Measurements from ENCODE around the gene WDR27. TPM values are rescaled to one million over a fixed set of nuclear protein-coding genes. Genes with fewer than 3 reads are reported as not detected.
"Not testable (repeated sequence)": the region's sequence is repeated elsewhere in the genome, so short reads cannot be mapped to it uniquely, and the experiment has no call there.

Gene WDR27
- total RNA-seq, 2 experiments from 2014 or later, result 22.9 to 25.3 TPM

GRCh38 chr6:169451065-169451838 is 250.6 kb downstream of the WDR27 start:
- H3K27me3 Mint-ChIP-seq (ENCODE audit: low read depth), result no peaks in the 10 kb centered on the region
- DNase-seq (no peak), ATAC-seq (no peak)
- H3K27ac Mint-ChIP-seq, result no peak overlapping the region
- no peak overlapping the region for H3K4me3 Mint-ChIP-seq
- no peaks in the 10 kb centered on the region for H3K4me1 Mint-ChIP-seq (ENCODE audit: low read depth)
- H3K36me3 Mint-ChIP-seq (ENCODE audit: low read depth), result no peaks in the 10 kb centered on the region
- no peaks in the 10 kb centered on the region for H3K9me3 Mint-ChIP-seq (ENCODE audit: insufficient read depth)
- POLR2A ChIA-PET, result no interaction called here
- CTCF ChIA-PET, result no interaction called here

GRCh38 chr6:169450097-169450496 is 251.7 kb downstream of the WDR27 start:
- CTCF ChIA-PET, result no interaction called here
- POLR2A ChIA-PET, result no interaction called here
- Mint-ChIP-seq H3K4me3 (no peak overlapping the region), H3K36me3 (ENCODE audit: low read depth) (no peaks in the 10 kb centered on the region), H3K9me3 (ENCODE audit: insufficient read depth) (no peaks in the 10 kb centered on the region), H3K27ac (no peak overlapping the region), H3K27me3 (ENCODE audit: low read depth) (no peaks in the 10 kb centered on the region), H3K4me1 (ENCODE audit: low read depth) (no peaks in the 10 kb centered on the region)
- ATAC-seq (no peak), DNase-seq (no peak)

DNA sequence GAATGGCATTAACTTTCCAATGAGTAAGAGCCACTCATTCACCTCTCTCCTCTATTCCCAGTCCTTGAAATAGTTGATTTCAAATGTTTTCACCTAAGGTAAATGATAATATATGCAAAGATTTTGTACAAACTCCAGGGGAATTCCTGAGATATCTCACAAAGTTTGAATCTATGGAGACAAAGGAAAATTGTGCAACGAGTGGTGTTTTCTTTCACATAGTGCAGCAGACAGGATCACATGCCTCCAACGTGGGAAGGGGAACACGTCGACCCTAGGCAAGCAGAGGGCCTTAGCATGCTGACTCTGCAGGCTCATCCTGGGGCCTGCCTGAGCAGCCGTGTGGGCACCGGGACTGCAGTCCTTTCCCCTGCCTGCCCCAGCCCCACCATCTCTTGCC is 252.6 kb downstream of the WDR27 start:
- DNase-seq (no peak), ATAC-seq (no peak)
- CTCF ChIA-PET, result no interaction called here
- H3K36me3 Mint-ChIP-seq (ENCODE audit: low read depth), result no peaks in the 10 kb centered on the region
- POLR2A ChIA-PET, result no interaction called here
- H3K4me3 Mint-ChIP-seq, result no peak overlapping the region
- H3K4me1 Mint-ChIP-seq (ENCODE audit: low read depth), result no peaks in the 10 kb centered on the region
- H3K27ac Mint-ChIP-seq, result no peak overlapping the region
- no peaks in the 10 kb centered on the region for H3K9me3 Mint-ChIP-seq (ENCODE audit: insufficient read depth)
- H3K27me3 Mint-ChIP-seq (ENCODE audit: low read depth), result no peaks in the 10 kb centered on the region

DNA sequence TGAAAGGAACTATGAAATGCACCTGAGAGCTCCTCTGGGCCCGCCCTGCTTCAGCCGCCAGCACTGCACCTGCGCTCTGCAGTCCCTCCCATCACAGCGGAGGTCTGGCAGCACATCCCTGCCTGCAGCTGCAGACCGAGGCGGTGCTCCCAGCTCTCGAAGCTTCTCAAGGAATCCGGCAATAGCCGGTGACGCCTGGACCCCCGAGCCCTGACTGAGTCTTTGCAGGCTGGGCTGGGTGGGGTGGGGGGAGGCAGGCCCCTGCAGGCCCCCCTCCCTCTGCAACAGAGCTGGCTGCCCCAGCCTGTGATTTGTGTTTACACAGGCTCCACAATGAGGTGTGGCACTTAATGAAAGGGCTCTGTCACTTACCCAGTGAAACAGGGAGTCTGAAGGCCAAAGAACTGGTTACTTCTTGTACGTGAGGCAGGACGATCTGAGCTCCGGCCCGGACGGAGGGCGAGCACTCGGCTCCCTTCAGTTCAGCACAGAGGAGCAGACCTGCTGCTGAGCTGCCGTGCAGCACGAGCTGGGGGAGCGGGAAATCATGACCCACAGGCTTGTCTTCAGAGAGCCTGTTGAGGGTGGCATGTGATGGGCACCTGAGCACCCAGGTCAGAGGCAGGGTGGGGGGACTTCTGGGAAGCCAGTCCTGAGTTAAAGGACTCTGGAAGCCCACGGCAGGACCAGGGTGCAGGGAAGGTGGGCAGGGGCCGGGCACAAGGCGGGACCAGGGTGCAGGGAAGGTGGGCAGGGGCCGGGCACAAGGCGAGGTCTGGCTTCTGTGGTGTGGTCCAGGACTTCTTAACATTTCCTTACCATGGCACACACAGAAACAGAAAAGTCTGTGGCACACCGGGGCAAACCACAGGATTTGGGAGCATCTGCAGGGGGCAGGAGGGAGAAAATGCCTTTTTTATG is 255.9 kb downstream of the WDR27 start:
- POLR2A ChIA-PET, result no interaction called here
- no peak for ATAC-seq
- CTCF ChIA-PET, result no interaction called here

GRCh38 chr6:169445227-169445626 is 256.6 kb downstream of the WDR27 start:
- Mint-ChIP-seq H3K27me3 (ENCODE audit: low read depth) (no peaks in the 10 kb centered on the region), H3K4me3 (no peak overlapping the region), H3K36me3 (ENCODE audit: low read depth) (no peaks in the 10 kb centered on the region), H3K4me1 (ENCODE audit: low read depth) (no peaks in the 10 kb centered on the region), H3K27ac (no peak overlapping the region), H3K9me3 (ENCODE audit: insufficient read depth) (no peaks in the 10 kb centered on the region)
- ChIA-PET POLR2A (no interaction called here), CTCF (no interaction called here)
- no peak for DNase-seq
- no peak for ATAC-seq

More for the DNA sequence above, 255.9 kb downstream of the WDR27 start:
- Mint-ChIP-seq H3K27ac (no peak overlapping the region), H3K4me1 (ENCODE audit: low read depth) (no peaks in the 10 kb centered on the region), H3K4me3 (no peak overlapping the region), H3K9me3 (ENCODE audit: insufficient read depth) (no peaks in the 10 kb centered on the region), H3K36me3 (ENCODE audit: low read depth) (no peaks in the 10 kb centered on the region), H3K27me3 (ENCODE audit: low read depth) (no peaks in the 10 kb centered on the region)
- no peak for DNase-seq

GRCh38 chr6:169441292-169441691 is 260.5 kb downstream of the WDR27 start:
- ATAC-seq (no peak), DNase-seq (no peak)
- ChIA-PET POLR2A (no interaction called here), CTCF (no interaction called here)
- Mint-ChIP-seq H3K9me3 (ENCODE audit: insufficient read depth) (no peaks in the 10 kb centered on the region), H3K4me3 (no peak overlapping the region), H3K36me3 (ENCODE audit: low read depth) (no peaks in the 10 kb centered on the region), H3K27me3 (ENCODE audit: low read depth) (peaks cover 6% of the 10 kb centered on the region), H3K27ac (no peak overlapping the region), H3K4me1 (ENCODE audit: low read depth) (no peaks in the 10 kb centered on the region)

DNA sequence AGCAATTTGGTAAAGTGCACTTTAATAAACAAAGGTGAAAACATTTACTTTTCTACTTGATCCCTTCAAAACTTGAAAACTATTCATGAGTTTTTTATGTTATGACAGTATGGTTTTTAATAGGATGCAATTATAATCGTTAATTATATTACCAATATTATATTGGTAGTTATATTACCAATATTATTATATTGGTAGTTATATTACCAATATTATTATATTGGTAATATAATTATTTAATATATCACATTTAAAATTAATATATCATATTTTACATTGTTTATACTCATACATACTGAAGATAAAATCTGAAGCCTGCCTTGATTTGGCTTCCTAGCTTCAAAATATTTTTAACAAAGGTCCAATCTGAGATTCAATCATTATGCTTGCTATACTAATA is 262.1 kb downstream of the WDR27 start:
- no peaks in the 10 kb centered on the region for H3K4me1 Mint-ChIP-seq (ENCODE audit: low read depth)
- ATAC-seq, result no peak
- ChIA-PET POLR2A (no interaction called here), CTCF (no interaction called here)
- no peaks in the 10 kb centered on the region for H3K9me3 Mint-ChIP-seq (ENCODE audit: insufficient read depth)
- no peak for DNase-seq
- peaks cover 9% of the 10 kb centered on the region for H3K27me3 Mint-ChIP-seq (ENCODE audit: low read depth)
- H3K36me3 Mint-ChIP-seq (ENCODE audit: low read depth), result no peaks in the 10 kb centered on the region
- H3K27ac Mint-ChIP-seq, result no peak overlapping the region
- H3K4me3 Mint-ChIP-seq, result no peak overlapping the region

- H3K27me3 Mint-ChIP-seq (ENCODE audit: low read depth); H3K27ac Mint-ChIP-seq; POLR2A ChIA-PET; CTCF ChIA-PET; H3K36me3 Mint-ChIP-seq (ENCODE audit: low read depth); DNase-seq; H3K4me3 Mint-ChIP-seq; H3K4me1 Mint-ChIP-seq (ENCODE audit: low read depth); ATAC-seq: not testable (repeated sequence)
- peaks cover 16% of the 10 kb centered on the region for H3K9me3 Mint-ChIP-seq (ENCODE audit: insufficient read depth)
Measured at GRCh38 chr6:169434554-169434953, 267.3 kb downstream of the WDR27 start.

DNA sequence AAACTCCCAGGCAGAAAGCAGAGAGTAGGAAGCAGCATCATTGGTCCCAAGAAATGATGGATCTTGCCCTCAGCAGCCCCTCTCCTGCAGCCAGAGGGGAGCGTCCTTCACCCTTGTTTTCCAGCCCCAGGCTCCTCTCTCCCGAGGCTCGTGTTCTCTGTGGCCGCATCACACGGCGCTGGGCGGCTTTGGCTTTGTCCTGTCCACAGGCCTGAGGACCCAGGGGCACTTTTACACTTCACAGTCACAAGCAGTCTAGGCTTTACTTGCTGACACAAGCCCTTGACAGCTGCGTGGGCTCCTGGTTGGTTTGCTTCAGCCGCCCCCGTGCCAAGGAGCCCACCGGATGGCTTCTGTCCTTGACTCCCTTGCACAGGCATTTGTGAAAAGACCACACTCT is 272.8 kb downstream of the WDR27 start:
- ATAC-seq (no peak), DNase-seq (no peak)
- H3K27me3 Mint-ChIP-seq (ENCODE audit: low read depth), result no peaks in the 10 kb centered on the region
- no peaks in the 10 kb centered on the region for H3K4me1 Mint-ChIP-seq (ENCODE audit: low read depth)
- CTCF ChIA-PET, result no interaction called here
- H3K9me3 Mint-ChIP-seq (ENCODE audit: insufficient read depth), result peaks cover 16% of the 10 kb centered on the region
- no peaks in the 10 kb centered on the region for H3K36me3 Mint-ChIP-seq (ENCODE audit: low read depth)
- no peak overlapping the region for H3K27ac Mint-ChIP-seq
- POLR2A ChIA-PET, result no interaction called here
- H3K4me3 Mint-ChIP-seq, result no peak overlapping the region

DNA sequence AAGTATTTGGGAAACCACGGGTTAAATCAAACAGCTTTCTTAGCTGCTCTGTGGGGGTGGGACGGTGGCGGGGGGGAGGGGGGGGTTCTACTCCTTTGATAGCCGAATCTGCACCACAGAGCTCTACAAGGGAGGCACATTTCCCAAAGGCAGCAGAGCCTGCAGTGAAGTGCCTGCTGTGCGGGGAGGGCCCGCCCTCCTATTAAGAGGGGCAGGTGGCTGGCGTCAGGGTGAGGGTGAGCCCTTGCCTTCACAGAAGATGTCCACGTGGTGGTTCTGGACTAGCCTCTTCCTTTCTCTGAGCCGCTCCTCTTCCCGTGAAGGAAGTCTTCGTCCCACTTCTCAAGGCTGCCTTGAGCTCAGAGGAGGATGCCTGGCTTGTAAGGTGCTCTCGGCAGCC is 273.3 kb downstream of the WDR27 start:
- ChIA-PET POLR2A (no interaction called here), CTCF (no interaction called here)
- ATAC-seq (no peak), DNase-seq (no peak)
- Mint-ChIP-seq H3K27me3 (ENCODE audit: low read depth) (no peaks in the 10 kb centered on the region), H3K9me3 (ENCODE audit: insufficient read depth) (peaks cover 16% of the 10 kb centered on the region), H3K4me3 (no peak overlapping the region), H3K36me3 (ENCODE audit: low read depth) (no peaks in the 10 kb centered on the region), H3K4me1 (ENCODE audit: low read depth) (no peaks in the 10 kb centered on the region), H3K27ac (no peak overlapping the region)

DNA sequence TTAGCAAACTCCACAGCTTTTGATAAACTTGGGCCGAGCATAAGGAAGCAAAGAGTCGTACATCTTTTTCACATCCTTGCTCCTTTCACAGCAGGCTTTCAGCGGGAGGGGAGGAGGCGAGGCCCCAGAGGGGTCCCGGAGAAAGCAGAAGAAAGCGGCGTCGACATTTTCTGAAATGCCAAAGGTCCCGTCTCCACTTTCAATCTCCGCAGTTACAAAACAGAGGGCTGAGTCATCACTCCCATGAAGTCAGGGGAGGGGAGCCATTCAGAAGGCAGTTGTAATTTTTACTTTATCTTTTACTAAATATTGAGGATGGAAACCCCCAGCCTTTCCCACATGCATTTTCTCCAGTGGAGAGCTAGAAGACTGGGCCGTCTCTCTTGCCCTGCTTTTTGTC is 274.0 kb downstream of the WDR27 start:
- ChIA-PET POLR2A (no interaction called here), CTCF (no interaction called here)
- Mint-ChIP-seq H3K4me1 (ENCODE audit: low read depth) (no peaks in the 10 kb centered on the region), H3K36me3 (ENCODE audit: low read depth) (no peaks in the 10 kb centered on the region), H3K9me3 (ENCODE audit: insufficient read depth) (peaks cover 16% of the 10 kb centered on the region), H3K27me3 (ENCODE audit: low read depth) (no peaks in the 10 kb centered on the region), H3K4me3 (no peak overlapping the region), H3K27ac (no peak overlapping the region)
- ATAC-seq (no peak), DNase-seq (no peak)

DNA sequence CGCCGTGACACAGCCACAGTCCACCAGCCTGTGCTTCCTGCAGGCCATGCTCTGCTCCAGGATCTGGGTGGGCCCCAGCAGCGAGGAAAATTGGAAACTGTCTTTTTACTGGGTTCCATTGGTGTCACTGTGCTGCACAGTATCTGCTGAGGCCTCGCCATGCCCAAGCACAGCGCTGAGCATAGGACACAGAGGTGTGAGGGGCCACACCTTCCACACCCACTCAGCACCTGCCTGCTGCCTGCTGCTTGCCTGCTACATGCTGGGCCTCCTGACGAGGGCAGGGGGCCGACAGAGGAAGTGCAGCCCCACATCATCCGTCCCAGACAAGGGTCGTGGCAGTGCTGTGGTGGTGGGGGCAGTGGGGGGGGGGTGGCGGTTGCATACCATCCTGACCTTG is 275.2 kb downstream of the WDR27 start:
- H3K27ac Mint-ChIP-seq, result no peak overlapping the region
- no peaks in the 10 kb centered on the region for H3K4me1 Mint-ChIP-seq (ENCODE audit: low read depth)
- peaks cover 10% of the 10 kb centered on the region for H3K9me3 Mint-ChIP-seq (ENCODE audit: insufficient read depth)
- ATAC-seq, result no peak
- DNase-seq, result no peak
- no peak overlapping the region for H3K4me3 Mint-ChIP-seq
- CTCF ChIA-PET, result no interaction called here
- H3K27me3 Mint-ChIP-seq (ENCODE audit: low read depth), result no peaks in the 10 kb centered on the region
- POLR2A ChIA-PET, result interaction anchor here (0.6 kb wide), 1 partner anchor 836 kb away, joined by 3 read pairs; no protein-coding TSS in a partner anchor
- no peaks in the 10 kb centered on the region for H3K36me3 Mint-ChIP-seq (ENCODE audit: low read depth)
